HG02623 (cell line): ENCODE results near the gene CPHXL.

Experiments used
- ATAC-seq: cut with Tn5 transposase; IDR thresholded peaks from one replicate; pipeline ENCODE4 v1.9.1; 2021; ENCODE audit warnings: moderate library complexity; ENCODE audit not compliant: unreplicated experiment

CPHXL gene

DNA sequence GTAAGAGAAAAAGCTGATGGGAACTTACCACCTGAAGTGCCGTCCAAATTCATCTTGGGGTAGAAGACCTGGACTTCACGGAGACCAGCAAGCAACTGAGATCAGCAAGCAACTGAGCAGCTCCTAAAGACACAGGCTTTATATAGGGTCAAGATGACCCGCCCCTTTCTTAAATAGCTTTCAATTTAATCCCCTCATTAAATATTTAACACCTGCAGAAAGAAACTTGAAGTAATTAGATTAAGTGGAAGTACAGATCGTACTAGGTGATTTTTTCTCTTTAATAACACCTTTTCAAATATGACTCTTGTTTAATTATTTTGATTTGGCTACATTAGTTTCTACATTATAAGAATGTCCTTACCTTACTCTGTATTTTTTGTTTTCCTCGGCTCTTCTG, at the start of gene CPHXL:
Gene CPHXL (minus strand): TSS at position 101 of the 400 bp plus-strand sequence. CDS start 48 bp downstream, at position 53.
- ATAC-seq: no peak

DNA sequence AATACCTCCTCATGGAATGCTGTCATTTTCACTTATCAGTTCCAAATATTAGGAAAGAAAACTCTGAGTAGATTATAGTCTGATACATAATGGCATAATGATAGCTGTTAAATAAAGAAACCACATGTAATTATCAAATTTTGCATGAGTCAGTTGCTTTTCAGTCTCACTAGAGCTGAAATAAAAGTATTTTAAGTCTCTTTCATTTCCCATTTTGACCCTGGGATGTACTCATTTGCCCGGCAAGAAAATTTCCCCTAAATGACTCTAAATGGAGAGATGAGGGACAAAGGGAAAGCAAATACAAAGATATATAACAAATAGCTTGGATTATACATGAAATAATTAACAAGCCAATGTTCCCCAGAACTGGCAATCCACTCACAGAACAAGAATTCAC, 47.9 kb upstream of the CPHXL start:
- no peak for ATAC-seq

DNA sequence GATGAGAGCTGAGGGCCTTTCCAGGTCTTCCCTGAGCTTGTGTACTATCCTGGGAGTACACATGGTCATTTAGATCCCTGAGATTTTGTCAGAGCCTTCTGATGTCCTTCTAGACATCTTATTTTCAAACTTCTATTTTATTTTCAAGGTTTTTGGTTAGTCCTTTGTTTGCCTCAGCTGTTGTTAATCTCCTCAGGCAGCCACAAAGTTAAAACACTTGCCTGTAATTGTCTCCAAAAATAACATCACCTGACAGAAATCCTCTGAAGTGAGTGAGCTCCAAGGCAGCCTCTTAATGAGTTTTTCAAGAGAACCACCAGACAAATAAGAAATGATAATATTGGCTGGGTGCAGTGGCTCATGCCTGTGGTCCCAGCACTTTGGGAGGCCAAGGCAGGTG, 43.8 kb upstream of the CPHXL start:
- no peak for ATAC-seq

DNA sequence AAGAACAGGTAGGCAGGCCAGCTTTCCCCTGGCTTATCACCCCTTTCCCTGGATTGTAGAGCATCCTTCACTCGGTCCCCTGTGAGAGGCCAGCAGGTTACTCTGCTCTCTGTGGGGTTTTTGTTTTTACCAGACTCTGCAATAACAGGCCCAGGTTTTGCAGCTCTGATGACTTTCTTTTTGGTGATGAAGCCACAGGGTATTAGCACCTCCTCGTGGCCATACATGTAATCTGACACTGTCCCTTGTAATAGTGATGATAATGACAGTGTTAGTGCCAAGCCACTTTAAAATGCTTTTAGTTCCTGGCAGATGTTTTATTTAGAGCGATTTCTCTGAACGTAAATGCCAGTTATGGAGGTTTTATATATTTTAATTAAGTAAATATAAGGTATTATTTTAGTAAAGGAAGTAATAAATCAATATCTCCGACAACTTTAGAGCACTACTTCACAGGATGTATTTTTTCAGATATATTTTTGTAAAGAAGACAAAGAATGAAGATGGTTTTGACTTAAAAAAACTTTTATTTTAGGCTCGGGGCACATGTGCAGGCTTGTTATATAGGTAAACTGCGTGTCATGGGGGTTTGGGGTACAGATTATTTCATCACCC, 38.0 kb upstream of the CPHXL start:
- peak; percentile 90 for ATAC-seq

DNA sequence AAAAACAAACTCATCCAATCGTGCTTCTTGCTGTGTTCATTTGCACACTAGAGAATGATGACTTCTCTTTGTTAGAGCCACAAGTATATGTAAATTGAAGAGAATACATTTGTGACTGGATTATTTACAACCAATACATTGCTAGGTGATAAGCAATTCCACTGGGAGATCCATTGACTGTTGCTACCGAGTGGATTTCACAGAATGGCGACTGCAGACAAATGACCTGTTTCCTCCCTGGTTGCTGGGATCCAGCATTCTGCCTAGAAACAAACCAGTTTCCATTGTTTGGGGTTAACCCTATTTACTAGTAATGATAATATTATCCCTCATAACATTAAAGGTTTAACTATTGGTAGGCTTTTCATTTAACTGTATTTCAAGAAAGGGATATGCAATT, 36.9 kb upstream of the CPHXL start:
- ATAC-seq: no peak

DNA sequence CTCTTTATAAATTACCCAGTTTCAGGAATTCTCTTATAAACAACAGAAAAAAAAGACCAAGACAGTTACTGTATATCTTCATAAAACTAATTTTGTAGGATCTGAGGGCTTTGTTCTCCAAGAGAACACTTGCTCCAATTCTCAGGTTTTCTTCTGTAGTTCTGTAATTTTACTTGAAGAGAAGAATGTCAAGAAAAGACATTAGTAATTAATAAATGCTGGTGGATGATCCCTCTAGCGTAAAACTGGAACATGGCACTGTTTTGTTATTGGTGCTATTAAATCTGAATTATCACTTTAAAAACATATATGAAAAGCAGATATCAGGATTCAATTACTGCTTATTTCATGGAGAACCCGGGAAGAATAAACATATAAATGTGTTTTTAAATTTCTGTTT, 36.5 kb upstream of the CPHXL start:
- ATAC-seq: no peak

DNA sequence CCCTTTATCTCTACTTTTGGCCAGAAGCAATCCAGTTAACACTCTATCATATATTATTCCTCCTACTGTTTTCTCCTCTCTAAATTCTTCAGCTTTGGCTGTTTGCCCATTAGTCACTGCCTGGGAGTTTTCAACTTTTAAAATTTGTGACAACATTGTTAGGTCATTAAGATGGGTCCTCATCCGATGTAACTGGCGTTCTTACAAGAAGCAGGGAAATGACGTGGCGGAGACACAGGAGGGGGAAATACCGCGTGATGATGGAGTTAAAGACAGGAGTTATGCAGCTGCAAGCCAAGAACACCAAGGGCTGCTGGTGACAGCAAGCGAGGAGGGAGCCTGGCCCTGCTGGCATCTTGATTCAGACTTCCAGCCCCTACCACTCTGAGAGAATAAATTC, 34.8 kb upstream of the CPHXL start:
- peak; percentile 24 for ATAC-seq

DNA sequence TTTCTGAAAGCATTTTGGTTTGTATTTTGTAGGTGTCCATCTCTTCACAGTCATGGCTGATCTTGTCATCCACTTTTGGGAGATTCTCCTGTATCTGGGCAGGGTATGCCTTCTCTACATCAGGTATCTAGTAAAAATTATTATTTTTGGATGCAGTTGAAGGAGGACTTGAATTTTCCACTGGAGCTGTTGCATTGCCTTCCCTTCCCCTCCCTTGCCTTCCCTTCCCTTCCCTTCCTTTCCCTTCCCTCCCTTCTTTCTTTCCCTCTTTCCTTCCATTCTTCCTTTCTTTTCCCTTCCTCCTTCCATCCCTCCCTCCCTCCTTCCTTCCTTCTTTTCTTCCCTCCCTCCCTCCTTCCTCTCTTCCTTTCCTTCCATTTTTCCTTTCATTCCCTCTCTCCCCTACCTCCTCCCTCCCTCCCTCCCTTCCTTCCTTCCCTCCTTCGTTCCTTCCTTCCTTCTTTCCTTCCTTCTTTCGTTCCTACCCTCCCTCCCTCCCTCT, 33.8 kb upstream of the CPHXL start:
- no peak for ATAC-seq

DNA sequence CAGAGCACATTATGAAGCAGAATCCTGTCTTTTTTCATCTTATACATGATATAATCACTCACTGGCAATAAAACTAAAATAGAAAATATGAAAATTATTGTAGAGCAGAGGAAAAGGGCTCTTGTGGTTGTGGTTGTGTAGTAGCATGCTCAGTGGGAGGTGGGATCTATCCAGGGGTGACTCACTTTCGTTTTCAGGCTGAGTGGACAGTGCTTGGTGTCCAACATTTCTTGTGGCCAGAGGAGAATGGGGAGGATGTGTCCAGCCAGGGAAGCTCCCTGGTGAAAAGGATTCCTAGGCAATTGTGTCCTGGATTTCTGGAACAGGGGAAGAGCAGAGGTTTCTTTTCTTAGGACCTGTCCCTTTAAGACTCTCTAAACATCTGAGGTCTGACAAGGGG, 31.9 kb upstream of the CPHXL start:
- ATAC-seq: peak; percentile 31

DNA sequence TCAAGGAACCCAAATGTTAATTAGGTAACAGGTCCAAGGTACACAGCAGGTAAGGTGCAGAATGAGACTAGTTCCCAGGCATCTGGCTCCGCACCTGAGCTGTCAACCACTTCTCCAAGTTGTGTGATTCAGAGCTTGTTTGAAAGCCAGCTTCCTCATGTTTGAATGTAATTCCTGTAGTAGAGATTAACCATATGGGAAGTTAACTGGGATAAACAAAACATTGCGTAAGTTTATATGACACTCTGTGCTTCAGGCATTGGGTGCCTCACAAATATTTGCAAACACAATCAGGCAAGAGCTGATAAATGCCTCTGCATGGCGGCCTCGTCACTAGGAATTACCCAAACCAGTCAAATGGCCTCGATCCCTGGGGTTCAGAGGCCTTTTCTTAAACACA, 27.9 kb upstream of the CPHXL start:
- no peak for ATAC-seq

DNA sequence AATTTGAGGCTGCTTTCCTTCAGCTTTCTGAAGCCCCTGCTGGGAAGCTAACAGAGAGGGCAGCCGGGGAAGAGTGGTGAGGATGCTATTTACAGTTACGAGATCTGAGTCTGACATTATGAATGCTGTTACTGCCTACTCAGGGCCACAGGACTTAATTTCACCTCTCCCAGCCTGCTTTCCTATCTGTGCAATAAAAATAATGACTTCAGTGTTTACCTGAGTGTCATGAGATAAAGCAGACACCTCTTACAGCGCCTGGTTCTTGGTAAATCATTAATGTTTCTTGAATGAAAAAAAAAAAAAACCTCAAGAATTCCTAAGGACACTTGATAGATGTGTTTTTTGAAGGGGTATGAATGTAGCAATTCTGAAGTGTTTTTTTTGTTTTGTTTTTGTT, 24.2 kb upstream of the CPHXL start:
- no peak for ATAC-seq

DNA sequence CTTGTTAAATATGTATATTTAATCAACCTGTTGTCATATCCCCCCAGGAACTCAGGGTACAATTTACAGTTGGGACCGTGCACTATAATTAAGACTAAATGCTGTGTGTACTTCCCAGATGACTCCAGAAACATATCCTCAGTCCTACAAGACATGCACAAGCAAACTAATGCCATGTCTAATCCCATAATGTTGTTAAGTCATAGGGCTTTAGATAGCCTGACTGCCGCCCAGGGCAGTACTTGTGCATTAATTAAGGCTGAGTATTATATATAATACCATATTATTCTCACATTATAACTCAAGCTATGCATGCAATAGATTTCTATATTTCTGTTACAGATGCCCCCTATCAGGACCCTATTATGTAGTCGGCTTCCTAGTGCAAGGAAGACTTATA, 20.1 kb upstream of the CPHXL start:
- no peak for ATAC-seq

DNA sequence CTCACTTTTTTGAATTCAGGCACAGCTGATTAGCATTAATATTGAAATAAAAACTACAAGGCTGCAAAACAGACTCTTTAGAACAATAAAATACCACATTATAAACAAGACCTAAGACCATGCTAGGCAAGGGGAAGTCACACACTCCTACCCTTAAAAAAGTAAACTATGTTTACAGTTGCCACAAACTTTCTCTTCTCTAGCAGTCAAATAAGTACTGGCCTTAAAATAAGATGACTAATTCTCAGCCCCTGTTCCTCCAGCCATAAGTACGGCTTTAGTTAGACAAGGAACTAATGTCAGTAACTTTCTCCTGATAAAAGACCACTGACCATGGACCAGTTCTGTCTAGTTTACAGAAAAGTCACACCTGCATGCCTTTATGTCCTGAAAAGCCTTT, 19.5 kb upstream of the CPHXL start:
- peak; percentile 68 for ATAC-seq

DNA sequence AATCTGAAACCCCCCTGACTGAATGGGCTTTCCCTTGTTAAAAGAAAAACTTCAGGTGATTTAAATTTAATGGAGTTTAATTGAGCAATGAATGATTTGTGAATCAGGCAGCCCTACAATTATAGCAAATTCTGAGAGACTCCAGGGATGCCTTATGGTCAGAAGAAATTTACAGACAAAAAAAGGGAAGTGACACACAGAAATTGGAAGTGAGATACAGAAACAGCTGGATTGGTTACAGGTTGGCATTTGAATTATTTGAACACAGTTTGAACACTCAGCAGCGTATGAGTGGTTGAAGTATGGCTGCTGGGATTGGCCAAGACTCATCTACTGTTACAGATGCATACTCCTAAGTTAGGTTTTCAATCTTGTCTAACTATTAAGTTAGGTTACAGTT, 19.0 kb upstream of the CPHXL start:
- ATAC-seq: no peak

DNA sequence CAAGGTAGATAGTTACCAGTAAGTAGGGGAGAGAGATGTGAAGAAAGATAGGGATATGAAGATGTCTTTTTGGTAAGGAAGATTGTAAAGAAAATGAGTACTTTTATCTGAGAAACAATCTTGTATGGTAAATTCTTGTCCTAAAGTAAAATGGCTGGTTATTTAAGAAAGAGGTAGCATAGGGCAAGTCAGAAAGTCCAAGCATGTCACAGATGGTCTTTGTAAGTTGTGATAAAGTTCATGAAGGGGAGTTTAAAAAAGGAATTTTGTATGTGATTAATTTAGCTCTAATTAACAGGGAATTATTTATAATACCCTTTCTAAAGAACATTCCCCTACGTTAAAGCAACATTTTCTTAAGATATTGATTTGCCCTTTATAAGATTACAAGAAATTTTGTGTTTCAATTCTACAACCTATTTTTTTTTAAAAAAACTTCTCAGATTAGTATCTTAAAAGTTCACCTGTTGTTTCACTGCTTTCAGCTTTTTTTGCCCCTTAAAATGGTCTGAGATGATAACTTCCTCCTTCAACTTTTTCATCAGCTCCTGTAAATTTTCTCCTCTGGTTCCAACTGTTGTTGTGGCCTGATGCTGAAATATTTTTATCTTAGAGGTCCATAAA, 16.2 kb upstream of the CPHXL start:
- ATAC-seq: no peak

DNA sequence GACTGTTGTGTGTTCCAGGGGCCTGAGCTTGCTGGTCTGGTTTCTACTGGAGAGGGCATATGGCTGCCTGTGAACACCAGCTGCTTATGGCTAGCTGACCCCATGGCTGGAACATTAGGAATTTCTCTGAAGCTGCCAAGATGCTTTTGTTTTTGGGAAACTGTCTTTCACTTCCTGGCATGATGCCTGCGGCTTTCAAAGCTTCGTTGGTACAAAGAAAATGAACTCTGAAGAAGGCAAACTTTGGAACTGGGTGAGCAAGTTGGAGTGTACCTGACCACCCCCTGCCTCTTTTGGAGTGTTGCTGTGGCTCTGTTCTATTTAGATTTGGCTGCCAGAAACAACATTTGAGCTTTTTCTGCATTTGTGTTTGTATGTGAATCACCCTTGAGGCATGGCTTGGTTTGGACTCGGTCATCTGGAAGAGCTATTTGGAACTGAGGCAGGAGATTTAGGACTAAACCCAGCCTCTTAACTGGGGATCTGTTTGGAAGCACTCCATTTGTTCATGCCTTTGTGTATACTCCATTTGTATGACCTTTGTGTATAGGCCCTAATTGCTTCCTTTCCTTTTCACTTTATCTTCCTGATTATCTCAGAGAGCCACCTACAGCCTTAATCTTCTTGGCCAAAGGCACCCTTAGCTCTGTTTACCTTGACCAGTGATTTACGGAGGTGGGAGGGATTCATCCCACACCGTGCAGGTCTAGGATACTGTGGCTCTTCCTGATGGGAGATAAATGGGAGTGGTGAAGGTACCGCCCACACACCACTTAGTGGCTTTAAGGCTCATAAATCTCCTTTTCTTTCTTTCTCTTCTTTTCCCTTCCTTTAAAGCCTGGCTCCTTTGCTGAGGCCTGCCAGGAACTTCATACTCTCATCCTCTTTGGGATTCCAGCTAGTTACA, 7.3 kb upstream of the CPHXL start:
- ATAC-seq: no peak

DNA sequence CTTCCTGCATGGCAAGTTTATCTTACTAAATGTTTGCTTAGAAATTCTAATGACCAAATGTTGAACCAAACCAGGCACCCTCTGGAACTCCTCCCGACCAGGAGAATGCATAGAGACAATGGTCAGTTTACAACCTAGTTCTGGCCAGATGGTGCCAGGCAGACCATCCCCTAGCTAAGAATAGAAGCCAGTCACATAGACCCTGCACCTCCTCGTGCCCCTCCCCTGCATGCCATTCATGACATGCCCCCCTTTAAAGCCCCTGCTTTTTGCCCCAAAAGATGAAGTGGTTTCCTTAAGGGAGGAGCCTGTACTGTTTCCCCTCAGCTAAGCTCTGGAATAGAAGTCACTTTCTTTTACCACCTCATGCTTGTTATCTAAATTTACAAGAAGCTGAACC, 6.6 kb upstream of the CPHXL start:
- ATAC-seq: no peak

DNA sequence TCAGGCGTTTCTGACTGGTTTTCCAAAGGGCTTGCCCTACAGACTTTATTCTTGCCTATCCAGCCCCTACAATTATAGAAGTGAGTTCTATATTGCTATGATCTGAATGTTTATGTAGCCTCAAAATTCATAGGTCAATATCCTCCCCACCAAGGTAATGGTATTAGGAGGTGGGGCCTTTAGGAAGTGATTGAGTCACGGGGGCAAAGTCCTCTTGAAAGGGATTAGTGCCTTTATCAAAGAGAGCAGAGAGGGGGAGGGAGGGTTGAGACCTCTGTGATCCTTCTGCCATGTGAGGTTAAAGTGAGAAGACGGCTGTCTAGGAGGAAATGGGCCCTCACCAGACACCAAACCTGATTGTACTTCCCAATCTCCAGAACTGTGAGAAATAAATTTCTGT, 931 bp upstream of the CPHXL start:
- no peak for ATAC-seq

DNA sequence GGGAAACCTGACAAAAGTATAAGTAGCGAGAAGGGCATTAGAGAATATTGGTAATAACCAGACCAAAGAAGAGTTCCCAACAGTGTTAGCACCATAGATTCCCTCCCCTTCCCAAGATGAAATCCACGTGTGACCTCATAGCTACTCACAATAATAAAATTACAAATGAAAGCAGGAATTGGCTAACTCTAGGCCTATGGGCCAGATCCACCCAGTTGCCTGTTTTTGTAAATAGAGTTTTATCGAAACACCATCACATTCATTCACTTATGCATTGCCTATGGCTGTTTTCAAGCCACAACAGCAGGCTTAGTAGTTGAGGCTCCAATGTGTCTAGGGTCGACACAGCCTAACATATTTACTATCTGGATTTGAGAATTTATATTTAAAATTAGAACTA, 7.8 kb downstream of the CPHXL start:
- ATAC-seq: no peak

DNA sequence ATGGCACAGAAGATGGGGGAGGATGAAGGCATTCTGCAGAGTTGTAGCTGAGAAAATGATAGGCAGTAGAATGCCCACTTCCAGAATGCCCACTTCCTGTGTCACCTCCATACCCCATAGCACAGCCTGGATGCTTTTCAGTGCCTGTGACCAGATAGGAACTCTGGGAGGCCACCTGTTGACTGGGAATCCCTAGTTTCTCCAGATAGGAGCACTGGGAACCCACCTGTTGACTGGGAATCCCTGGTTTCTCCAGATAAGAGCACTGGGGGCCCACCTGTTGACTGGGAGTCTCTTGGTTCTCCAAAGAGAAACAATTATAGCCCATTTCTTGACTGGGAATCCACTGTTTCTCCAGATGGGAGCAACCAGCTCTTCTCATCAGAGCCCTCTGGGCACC, 11.6 kb downstream of the CPHXL start:
- ATAC-seq: no peak

DNA sequence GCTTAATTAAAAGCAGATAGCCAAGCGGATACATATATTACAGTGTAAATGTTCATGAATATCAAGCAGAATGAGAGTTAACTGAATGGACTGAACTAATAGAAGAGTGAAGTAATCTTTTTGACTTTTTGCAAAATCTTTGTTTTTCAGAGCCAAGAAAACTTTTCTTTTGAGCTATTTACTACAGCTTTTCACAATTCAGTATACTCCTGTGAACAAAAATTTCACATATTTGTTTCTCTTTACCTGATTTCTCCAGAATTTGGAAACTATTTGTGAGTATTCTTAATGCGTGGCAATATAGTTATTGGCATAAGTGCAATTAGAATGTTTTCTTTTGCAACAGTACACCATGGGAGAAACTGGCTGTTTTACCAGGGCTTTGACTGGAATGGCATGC, 15.9 kb downstream of the CPHXL start:
- ATAC-seq: no peak

DNA sequence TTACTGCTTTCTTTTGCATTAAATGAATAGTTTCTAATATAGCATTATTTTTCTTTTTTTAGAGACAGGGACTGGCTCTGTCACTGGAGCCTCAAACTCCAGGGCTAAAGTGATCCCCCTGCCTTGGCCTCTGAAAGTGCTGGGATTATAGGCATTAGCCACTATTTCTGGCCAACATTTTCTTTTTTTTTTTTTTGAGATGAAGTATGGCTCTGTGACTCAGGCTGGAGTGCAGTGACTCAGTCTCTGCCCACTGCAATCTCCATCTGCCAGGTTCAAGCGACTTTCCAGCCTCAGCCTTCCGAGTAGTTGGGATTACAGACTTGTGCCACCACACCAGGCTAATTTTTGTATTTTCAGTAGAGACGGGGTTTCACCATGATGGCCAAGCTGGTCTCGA, 23.0 kb downstream of the CPHXL start:
- ATAC-seq: no peak
